ENCODE data around the gene KCTD16.

KCTD16 gene

GRCh38 chr5:144167998-144168397 is 2.7 kb upstream of the KCTD16 start:
- no peak for DNase-seq

- no peak for DNase-seq
These were observed 783 bp upstream of the KCTD16 start for GRCh38 chr5:144169904-144170275.

GRCh38 chr5:144173766-144174165 is 3.1 kb downstream of the KCTD16 start:
- DNase-seq = no peak

GRCh38 chr5:144177548-144177947 is 6.9 kb downstream of the KCTD16 start:
- DNase-seq = no peak

- DNase-seq = no peak
These were observed 8.6 kb downstream of the KCTD16 start for GRCh38 chr5:144179226-144179625.

- no peak for DNase-seq
These were observed 12.7 kb downstream of the KCTD16 start for GRCh38 chr5:144183254-144183889.

- DNase-seq = peak; percentile 46
These were observed 17.1 kb downstream of the KCTD16 start for GRCh38 chr5:144187699-144188294.

- DNase-seq = no peak
These were observed 19.2 kb downstream of the KCTD16 start for GRCh38 chr5:144189800-144190429.

- no peak for DNase-seq
These were observed 20.9 kb downstream of the KCTD16 start for GRCh38 chr5:144191531-144191930.

GRCh38 chr5:144191998-144192397 is 21.3 kb downstream of the KCTD16 start:
- DNase-seq = no peak

- no peak for DNase-seq
These were observed 22.0 kb downstream of the KCTD16 start for GRCh38 chr5:144192661-144193060.

GRCh38 chr5:144194144-144194543 is 23.5 kb downstream of the KCTD16 start:
- DNase-seq = no peak

GRCh38 chr5:144195448-144195847 is 24.8 kb downstream of the KCTD16 start:
- DNase-seq = no peak

GRCh38 chr5:144196612-144197011 is 25.9 kb downstream of the KCTD16 start:
- DNase-seq = no peak

GRCh38 chr5:144198386-144198785 is 27.7 kb downstream of the KCTD16 start:
- DNase-seq = no peak

GRCh38 chr5:144201588-144201987 is 30.9 kb downstream of the KCTD16 start:
- DNase-seq = no peak

- no peak for DNase-seq
These were observed 31.4 kb downstream of the KCTD16 start for GRCh38 chr5:144202072-144202471.

GRCh38 chr5:144202726-144203125 is 32.1 kb downstream of the KCTD16 start:
- DNase-seq = no peak

- no peak for DNase-seq
These were observed 33.3 kb downstream of the KCTD16 start for GRCh38 chr5:144203750-144204596.

- no peak for DNase-seq
These were observed 34.5 kb downstream of the KCTD16 start for GRCh38 chr5:144205141-144205551.

GRCh38 chr5:144206141-144206540 is 35.5 kb downstream of the KCTD16 start:
- DNase-seq = no peak

- no peak for DNase-seq
These were observed 37.3 kb downstream of the KCTD16 start for GRCh38 chr5:144207875-144208444.

GRCh38 chr5:144209361-144209760 is 38.7 kb downstream of the KCTD16 start:
- DNase-seq = no peak

All from NCI-H510A (cell line).